Stimulated activated CD8-positive, alpha-beta memory T cell treated with anti-CD3 and anti-CD28 coated beads, Interleukin-15, amount 100 ng/mL, for 48 hours (primary cell): ENCODE results near the gene INSIG2.

ENCODE experiments used
- DNase-seq, 2 donors: peaks; one replicate each; pipeline ENCODE4 v3.0.0-alpha.2; 2020; ENCODE audit warnings: low read depth in 2 of 2

Gene INSIG2

GRCh38 chr2:118088051-118089024, at the start of gene INSIG2:
Gene INSIG2, plus strand, starts transcription at chr2:118088471. Its CDS starts 8,086 bp downstream, at chr2:118096557.
- peak; percentile 92 to 95 for DNase-seq

- DNase-seq, result no peak
Observed at GRCh38 chr2:118040891-118041290, 47.4 kb upstream of the INSIG2 start.

DNA sequence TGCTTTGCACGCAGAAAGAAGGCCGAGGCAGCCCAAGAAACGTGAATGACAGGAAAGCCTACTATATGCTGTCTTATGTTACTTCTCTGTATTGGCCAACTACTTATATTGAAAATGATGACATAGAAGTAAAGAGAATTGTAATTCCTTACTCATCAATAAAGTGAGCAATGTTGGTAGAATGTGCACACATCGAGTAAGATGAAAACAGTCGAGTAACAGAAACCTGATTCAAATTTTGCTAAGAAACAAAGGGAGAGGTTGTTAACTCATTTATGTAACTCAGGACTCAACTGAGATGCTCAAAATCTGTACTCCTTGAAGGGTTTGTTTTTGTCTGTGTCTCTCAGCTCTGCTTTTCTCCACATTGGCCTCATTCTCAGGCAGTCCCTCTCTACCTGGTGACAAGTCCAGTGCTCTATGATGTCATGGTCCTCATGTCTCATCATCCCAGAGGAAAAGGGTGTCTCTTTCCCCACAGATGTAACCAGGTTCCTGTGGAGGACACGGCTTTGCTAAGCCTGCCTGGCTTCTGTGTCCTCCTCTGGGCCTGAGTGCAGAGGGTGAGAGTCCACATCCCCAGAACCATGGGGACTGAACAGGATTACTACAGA, 44.1 kb upstream of the INSIG2 start:
- DNase-seq, result no peak

DNA sequence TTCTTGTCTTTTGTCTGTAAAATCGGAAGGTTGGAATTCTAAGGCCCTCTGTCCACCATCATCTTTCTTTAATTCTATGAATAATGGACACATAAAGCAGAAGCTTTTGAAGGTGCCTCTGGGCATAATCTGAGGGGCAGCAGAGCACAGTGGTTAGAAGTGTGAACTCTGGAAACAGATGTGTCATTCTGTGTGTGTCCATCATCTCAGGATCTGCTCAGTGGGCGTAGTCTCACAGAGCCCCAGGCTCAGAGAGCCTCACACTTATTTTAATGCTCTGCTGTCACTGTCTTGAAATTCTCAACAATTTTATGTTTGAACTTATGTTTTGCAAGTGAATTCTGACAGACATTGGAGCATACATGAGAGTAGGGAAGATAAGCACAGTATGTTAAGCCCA, 43.4 kb upstream of the INSIG2 start:
- DNase-seq, result no peak

GRCh38 chr2:118045286-118045685, 43.0 kb upstream of the INSIG2 start:
- DNase-seq, result no peak

DNA sequence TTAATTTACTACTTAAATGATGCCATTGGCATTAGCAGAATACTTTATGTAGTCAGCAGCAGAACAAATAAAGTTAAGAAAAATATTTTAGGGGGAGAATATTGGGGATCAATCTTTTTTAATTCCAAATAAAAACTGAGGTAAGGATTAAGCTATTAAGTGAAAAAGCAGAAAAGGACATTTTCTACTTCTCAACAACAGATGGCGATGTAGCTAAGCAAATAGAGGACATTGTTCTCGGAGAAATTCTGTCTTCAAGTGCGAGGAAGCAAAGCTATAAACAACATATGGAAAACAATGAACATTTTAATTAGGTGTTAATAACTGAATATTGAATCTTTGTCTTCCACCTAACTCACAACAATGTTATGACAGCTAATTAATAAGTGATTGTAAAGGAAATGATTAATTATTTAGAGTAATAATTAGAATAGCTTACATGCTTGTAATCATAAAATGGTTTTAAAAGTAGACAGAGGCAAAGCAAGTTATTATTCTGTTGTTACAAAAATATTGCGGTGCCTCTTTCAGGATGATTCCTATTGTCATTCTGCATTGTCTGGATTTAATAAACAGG, 41.5 kb upstream of the INSIG2 start:
- DNase-seq, result no peak

GRCh38 chr2:118047380-118047826, 40.9 kb upstream of the INSIG2 start:
- DNase-seq, result no peak

- DNase-seq, result no peak
Observed at GRCh38 chr2:118048401-118048800, 39.9 kb upstream of the INSIG2 start.

GRCh38 chr2:118049140-118049815, 39.0 kb upstream of the INSIG2 start:
- DNase-seq, result no peak

GRCh38 chr2:118049816-118050140, 38.5 kb upstream of the INSIG2 start:
- DNase-seq, result no peak

- no peak for DNase-seq
Observed at GRCh38 chr2:118050386-118050785, 37.9 kb upstream of the INSIG2 start.

GRCh38 chr2:118050974-118051373, 37.3 kb upstream of the INSIG2 start:
- no peak for DNase-seq

GRCh38 chr2:118051826-118052358, 36.4 kb upstream of the INSIG2 start:
- no peak for DNase-seq

DNA sequence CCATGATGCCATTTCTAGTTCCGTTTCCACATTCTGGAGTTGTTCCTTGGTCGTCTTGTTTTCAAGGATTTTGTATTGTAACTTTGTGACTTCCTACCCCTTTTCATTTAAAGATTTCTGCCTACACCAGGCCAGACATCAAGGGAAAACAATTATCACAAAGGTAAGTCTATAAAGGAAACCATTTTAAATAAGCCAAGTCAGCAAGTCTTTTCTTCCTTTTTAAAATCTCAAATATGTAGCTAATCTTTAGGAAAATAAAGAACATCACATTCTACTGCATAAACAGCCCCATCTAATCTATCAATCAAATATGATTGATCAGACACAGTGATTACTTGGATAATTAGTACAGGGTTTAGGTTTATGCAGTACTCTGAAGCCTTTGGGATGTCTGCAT, 35.8 kb upstream of the INSIG2 start:
- no peak for DNase-seq

GRCh38 chr2:118053681-118054080, 34.6 kb upstream of the INSIG2 start:
- no peak for DNase-seq

GRCh38 chr2:118054213-118055008, 33.9 kb upstream of the INSIG2 start:
- no peak for DNase-seq

- DNase-seq, result no peak
Observed at GRCh38 chr2:118055512-118056164, 32.6 kb upstream of the INSIG2 start.

- no peak for DNase-seq
Observed at GRCh38 chr2:118056165-118056534, 32.1 kb upstream of the INSIG2 start.

DNA sequence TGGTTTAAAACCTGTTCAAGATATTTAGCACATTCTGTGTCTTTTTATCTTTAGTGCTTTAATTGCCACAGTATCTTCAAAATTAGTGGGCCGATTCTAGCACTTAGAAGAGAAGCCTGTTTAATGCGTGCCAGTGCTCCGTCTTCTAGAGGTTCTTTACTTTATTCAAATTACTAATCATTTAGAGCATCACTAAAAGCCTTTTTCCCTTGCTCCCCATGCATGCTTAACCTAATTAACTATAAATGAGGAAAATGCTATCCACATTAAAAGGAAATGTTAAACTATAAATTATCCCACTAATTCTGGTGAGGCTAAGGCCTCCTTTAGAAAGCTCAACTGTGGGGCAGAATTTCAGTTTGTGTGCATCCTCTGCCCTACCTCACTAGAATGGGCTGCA, 31.5 kb upstream of the INSIG2 start:
- DNase-seq, result no peak

- no peak for DNase-seq
Observed at GRCh38 chr2:118058951-118059350, 29.3 kb upstream of the INSIG2 start.
